Measurements from ENCODE around the gene NUDT8. TPM values are rescaled to one million over a fixed set of nuclear protein-coding genes. Genes with fewer than 3 reads are reported as not detected.

NUDT8 gene
- total RNA-seq, 1 donor from 2014 or later: 5.2 TPM

GRCh38 chr11:67632982-67633755, 3.4 kb upstream of the NUDT8 start:
- Histone ChIP-seq H3K4me3 (ENCODE audit: low read length in 3 of 3) (no peak overlapping the region), H3K27me3 (ENCODE audit: control insufficient read depth in 3 of 3, insufficient read depth in 3 of 3, low read length in 3 of 3) (peaks cover 2 to 12% (median 7%) of the 10 kb centered on the region in 3 donors), H3K9me3 (ENCODE audit: control insufficient read depth in 3 of 3, low read length in 3 of 3) (no peaks in the 10 kb centered on the region), H3K36me3 (ENCODE audit: control insufficient read depth in 3 of 3, insufficient read depth in 3 of 3, low read length in 3 of 3) (no peaks in the 10 kb centered on the region), H3K4me1 (ENCODE audit: control insufficient read depth in 3 of 3, insufficient read depth in 3 of 3, low read length in 3 of 3) (peaks cover 11 to 21% (median 16%) of the 10 kb centered on the region in 3 donors), H3K27ac (ENCODE audit: low read depth, low read length) (no peak overlapping the region), H3K9ac (ENCODE audit: low read depth in 1 of 3, low read length in 3 of 3) (no peak overlapping the region)

GRCh38 chr11:67632175-67632981, 2.6 kb upstream of the NUDT8 start:
- Histone ChIP-seq H3K9me3 (ENCODE audit: control insufficient read depth in 3 of 3, low read length in 3 of 3) (no peaks in the 10 kb centered on the region), H3K4me3 (ENCODE audit: low read length in 3 of 3) (no peak overlapping the region), H3K9ac (ENCODE audit: low read depth in 1 of 3, low read length in 3 of 3) (no peak overlapping the region), H3K36me3 (ENCODE audit: control insufficient read depth in 3 of 3, insufficient read depth in 3 of 3, low read length in 3 of 3) (no peaks in the 10 kb centered on the region), H3K27me3 (ENCODE audit: control insufficient read depth in 3 of 3, insufficient read depth in 3 of 3, low read length in 3 of 3) (peaks cover 2 to 12% (median 7%) of the 10 kb centered on the region in 3 donors), H3K27ac (ENCODE audit: low read depth, low read length) (no peak overlapping the region), H3K4me1 (ENCODE audit: control insufficient read depth in 3 of 3, insufficient read depth in 3 of 3, low read length in 3 of 3) (peaks cover 11 to 21% (median 16%) of the 10 kb centered on the region in 3 donors)

GRCh38 chr11:67631853-67632174, 2.1 kb upstream of the NUDT8 start:
- Histone ChIP-seq H3K36me3 (ENCODE audit: control insufficient read depth in 3 of 3, insufficient read depth in 3 of 3, low read length in 3 of 3) (no peaks in the 10 kb centered on the region), H3K27ac (ENCODE audit: low read depth, low read length) (no peak overlapping the region), H3K4me3 (ENCODE audit: low read length in 3 of 3) (no peak overlapping the region), H3K9ac (ENCODE audit: low read depth in 1 of 3, low read length in 3 of 3) (peak overlapping the region in 1 of 3 donors; percentile 82), H3K9me3 (ENCODE audit: control insufficient read depth in 3 of 3, low read length in 3 of 3) (no peaks in the 10 kb centered on the region), H3K27me3 (ENCODE audit: control insufficient read depth in 3 of 3, insufficient read depth in 3 of 3, low read length in 3 of 3) (peaks cover 2 to 12% (median 7%) of the 10 kb centered on the region in 3 donors), H3K4me1 (ENCODE audit: control insufficient read depth in 3 of 3, insufficient read depth in 3 of 3, low read length in 3 of 3) (peaks cover 11 to 21% (median 16%) of the 10 kb centered on the region in 3 donors)

- H3K27me3 ChIP-seq (ENCODE audit: control insufficient read depth in 3 of 3, insufficient read depth in 3 of 3, low read length in 3 of 3): peaks cover 2 to 12% (median 7%) of the 10 kb centered on the region in 3 donors
- H3K9me3 ChIP-seq (ENCODE audit: control insufficient read depth in 3 of 3, low read length in 3 of 3): no peaks in the 10 kb centered on the region
- no peak overlapping the region for H3K27ac ChIP-seq (ENCODE audit: low read depth, low read length)
- peaks cover 11 to 21% (median 16%) of the 10 kb centered on the region in 3 donors for H3K4me1 ChIP-seq (ENCODE audit: control insufficient read depth in 3 of 3, insufficient read depth in 3 of 3, low read length in 3 of 3)
- H3K36me3 ChIP-seq (ENCODE audit: control insufficient read depth in 3 of 3, insufficient read depth in 3 of 3, low read length in 3 of 3): no peaks in the 10 kb centered on the region
- peak overlapping the region in 2 of 3 donors; percentile 78 to 82 for H3K9ac ChIP-seq (ENCODE audit: low read depth in 1 of 3, low read length in 3 of 3)
- H3K4me3 ChIP-seq (ENCODE audit: low read length in 3 of 3): no peak overlapping the region
Observed at GRCh38 chr11:67631411-67631810, 1.7 kb upstream of the NUDT8 start.

GRCh38 chr11:67630943-67631331, 1.2 kb upstream of the NUDT8 start:
- Histone ChIP-seq H3K9me3 (ENCODE audit: control insufficient read depth in 3 of 3, low read length in 3 of 3) (no peaks in the 10 kb centered on the region), H3K9ac (ENCODE audit: low read depth in 1 of 3, low read length in 3 of 3) (peak overlapping the region; percentile 66 to 82 (median 78)), H3K36me3 (ENCODE audit: control insufficient read depth in 3 of 3, insufficient read depth in 3 of 3, low read length in 3 of 3) (no peaks in the 10 kb centered on the region), H3K27ac (ENCODE audit: low read depth, low read length) (peak overlapping the region; percentile 78), H3K27me3 (ENCODE audit: control insufficient read depth in 3 of 3, insufficient read depth in 3 of 3, low read length in 3 of 3) (peaks cover 2 to 12% (median 7%) of the 10 kb centered on the region in 3 donors), H3K4me3 (ENCODE audit: low read length in 3 of 3) (peak overlapping the region; percentile 76 to 83 (median 82)), H3K4me1 (ENCODE audit: control insufficient read depth in 3 of 3, insufficient read depth in 3 of 3, low read length in 3 of 3) (peaks cover 11 to 21% (median 16%) of the 10 kb centered on the region in 3 donors)

GRCh38 chr11:67630228-67630942, 648 bp upstream of the NUDT8 start:
- Histone ChIP-seq H3K27me3 (ENCODE audit: control insufficient read depth in 3 of 3, insufficient read depth in 3 of 3, low read length in 3 of 3) (peaks cover 2 to 12% (median 7%) of the 10 kb centered on the region in 3 donors), H3K27ac (ENCODE audit: low read depth, low read length) (peak overlapping the region; percentile 83), H3K9me3 (ENCODE audit: control insufficient read depth in 3 of 3, low read length in 3 of 3) (no peaks in the 10 kb centered on the region), H3K9ac (ENCODE audit: low read depth in 1 of 3, low read length in 3 of 3) (peak overlapping the region; percentile 66 to 82 (median 78)), H3K36me3 (ENCODE audit: control insufficient read depth in 3 of 3, insufficient read depth in 3 of 3, low read length in 3 of 3) (no peaks in the 10 kb centered on the region), H3K4me3 (ENCODE audit: low read length in 3 of 3) (peak overlapping the region; percentile 76 to 83 (median 82)), H3K4me1 (ENCODE audit: control insufficient read depth in 3 of 3, insufficient read depth in 3 of 3, low read length in 3 of 3) (peaks cover 11 to 21% (median 16%) of the 10 kb centered on the region in 3 donors)

- H3K9me3 ChIP-seq (ENCODE audit: control insufficient read depth in 3 of 3, low read length in 3 of 3): no peaks in the 10 kb centered on the region
- peak overlapping the region; percentile 68 to 82 (median 81) for H3K4me3 ChIP-seq (ENCODE audit: low read length in 3 of 3)
- peaks cover 11 to 21% (median 16%) of the 10 kb centered on the region in 3 donors for H3K4me1 ChIP-seq (ENCODE audit: control insufficient read depth in 3 of 3, insufficient read depth in 3 of 3, low read length in 3 of 3)
- peak overlapping the region; percentile 83 for H3K27ac ChIP-seq (ENCODE audit: low read depth, low read length)
- H3K36me3 ChIP-seq (ENCODE audit: control insufficient read depth in 3 of 3, insufficient read depth in 3 of 3, low read length in 3 of 3): no peaks in the 10 kb centered on the region
- peak overlapping the region; percentile 68 to 85 (median 80) for H3K9ac ChIP-seq (ENCODE audit: low read depth in 1 of 3, low read length in 3 of 3)
- no peaks in the 10 kb centered on the region for H3K27me3 ChIP-seq (ENCODE audit: control insufficient read depth in 3 of 3, insufficient read depth in 3 of 3, low read length in 3 of 3)
Observed at GRCh38 chr11:67628710-67629385, 889 bp downstream of the NUDT8 start.

- H3K27me3 ChIP-seq (ENCODE audit: control insufficient read depth in 3 of 3, insufficient read depth in 3 of 3, low read length in 3 of 3): no peaks in the 10 kb centered on the region
- no peak overlapping the region for H3K4me3 ChIP-seq (ENCODE audit: low read length in 3 of 3)
- H3K9ac ChIP-seq (ENCODE audit: low read depth in 1 of 3, low read length in 3 of 3): no peak overlapping the region
- H3K27ac ChIP-seq (ENCODE audit: low read depth, low read length): no peak overlapping the region
- no peaks in the 10 kb centered on the region for H3K9me3 ChIP-seq (ENCODE audit: control insufficient read depth in 3 of 3, low read length in 3 of 3)
- no peaks in the 10 kb centered on the region for H3K36me3 ChIP-seq (ENCODE audit: control insufficient read depth in 3 of 3, insufficient read depth in 3 of 3, low read length in 3 of 3)
- peaks cover 11 to 21% (median 16%) of the 10 kb centered on the region in 3 donors for H3K4me1 ChIP-seq (ENCODE audit: control insufficient read depth in 3 of 3, insufficient read depth in 3 of 3, low read length in 3 of 3)
Observed at GRCh38 chr11:67627812-67628624, 1.7 kb downstream of the NUDT8 start.

- H3K4me1 ChIP-seq (ENCODE audit: control insufficient read depth in 3 of 3, insufficient read depth in 3 of 3, low read length in 3 of 3): peaks cover 11 to 24% (median 16%) of the 10 kb centered on the region in 3 donors
- H3K9me3 ChIP-seq (ENCODE audit: control insufficient read depth in 3 of 3, low read length in 3 of 3): no peaks in the 10 kb centered on the region
- H3K9ac ChIP-seq (ENCODE audit: low read depth in 1 of 3, low read length in 3 of 3): no peak overlapping the region
- no peaks in the 10 kb centered on the region for H3K27me3 ChIP-seq (ENCODE audit: control insufficient read depth in 3 of 3, insufficient read depth in 3 of 3, low read length in 3 of 3)
- no peak overlapping the region for H3K27ac ChIP-seq (ENCODE audit: low read depth, low read length)
- H3K36me3 ChIP-seq (ENCODE audit: control insufficient read depth in 3 of 3, insufficient read depth in 3 of 3, low read length in 3 of 3): no peaks in the 10 kb centered on the region
- no peak overlapping the region for H3K4me3 ChIP-seq (ENCODE audit: low read length in 3 of 3)
Observed at GRCh38 chr11:67627441-67627811, 2.3 kb downstream of the NUDT8 start.
